22Rv1 (cell line): ENCODE results near the gene ASCC1.

Experiments
- H3K27ac ChIP-seq: fragments of 450-650 bp; 2 replicates; pipeline ENCODE4 v1.5.1; 2017
- ZFX ChIP-seq: fragments of 450-650 bp; IDR thresholded peaks from 2 replicates; pipeline ENCODE4 v1.6.1; 2017; ENCODE audit warnings: antibody characterized with exemption, borderline replicate concordance
- TF ChIP-seq, protein P1 (sequence below): fragments of 450-650 bp; IDR thresholded peaks from 2 replicates; pipeline ENCODE4 v1.5.1; 2017; ENCODE audit warnings: mild to moderate bottlenecking

ASCC1 gene

DNA sequence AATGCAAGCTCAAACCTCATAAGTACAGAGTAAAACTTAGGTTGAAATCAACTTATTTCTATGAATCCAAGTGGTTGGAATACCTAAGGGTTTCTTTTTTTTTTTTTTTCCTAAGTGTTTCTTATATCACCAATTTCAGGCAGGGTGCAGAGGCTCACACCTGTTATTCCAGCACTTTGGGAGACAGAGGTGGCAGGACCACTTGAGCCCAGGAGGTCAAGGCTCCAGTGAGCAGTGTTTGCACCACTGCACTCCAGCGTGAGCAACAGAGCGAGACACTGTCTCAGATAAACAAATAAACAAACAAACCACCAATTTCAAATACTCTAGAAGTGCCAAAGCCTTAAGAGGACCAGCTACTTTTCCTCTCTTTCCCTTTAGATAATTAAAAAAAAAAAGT lies 88.5 kb downstream of the ASCC1 start:
- peak overlapping the region; percentile 32; the same call in 1 of the 2 replicates for H3K27ac ChIP-seq
- no peak for TF ChIP-seq ZFX
- TF ChIP-seq, protein P1, sequence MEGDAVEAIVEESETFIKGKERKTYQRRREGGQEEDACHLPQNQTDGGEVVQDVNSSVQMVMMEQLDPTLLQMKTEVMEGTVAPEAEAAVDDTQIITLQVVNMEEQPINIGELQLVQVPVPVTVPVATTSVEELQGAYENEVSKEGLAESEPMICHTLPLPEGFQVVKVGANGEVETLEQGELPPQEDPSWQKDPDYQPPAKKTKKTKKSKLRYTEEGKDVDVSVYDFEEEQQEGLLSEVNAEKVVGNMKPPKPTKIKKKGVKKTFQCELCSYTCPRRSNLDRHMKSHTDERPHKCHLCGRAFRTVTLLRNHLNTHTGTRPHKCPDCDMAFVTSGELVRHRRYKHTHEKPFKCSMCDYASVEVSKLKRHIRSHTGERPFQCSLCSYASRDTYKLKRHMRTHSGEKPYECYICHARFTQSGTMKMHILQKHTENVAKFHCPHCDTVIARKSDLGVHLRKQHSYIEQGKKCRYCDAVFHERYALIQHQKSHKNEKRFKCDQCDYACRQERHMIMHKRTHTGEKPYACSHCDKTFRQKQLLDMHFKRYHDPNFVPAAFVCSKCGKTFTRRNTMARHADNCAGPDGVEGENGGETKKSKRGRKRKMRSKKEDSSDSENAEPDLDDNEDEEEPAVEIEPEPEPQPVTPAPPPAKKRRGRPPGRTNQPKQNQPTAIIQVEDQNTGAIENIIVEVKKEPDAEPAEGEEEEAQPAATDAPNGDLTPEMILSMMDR, result no peak

DNA sequence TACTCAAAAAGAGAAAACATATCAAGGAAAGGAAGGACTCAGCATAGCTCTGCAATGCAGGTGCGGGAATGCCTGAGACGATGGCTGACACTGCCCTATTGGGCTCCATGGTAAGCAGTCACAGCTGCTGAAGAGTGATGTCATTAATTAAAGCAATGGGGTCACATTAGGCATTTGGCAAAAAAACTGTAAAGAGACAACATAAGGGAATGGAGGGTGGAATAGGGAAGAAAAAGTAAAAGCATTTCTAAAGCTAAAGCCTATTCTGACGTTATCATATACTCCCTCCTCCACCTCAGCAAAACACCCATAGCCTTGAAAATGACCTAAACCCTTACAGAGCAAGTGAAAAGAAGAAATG lies 89.2 kb downstream of the ASCC1 start:
- no peak for TF ChIP-seq ZFX
- TF ChIP-seq, protein P1, result no peak
- no peak overlapping the region for H3K27ac ChIP-seq

DNA sequence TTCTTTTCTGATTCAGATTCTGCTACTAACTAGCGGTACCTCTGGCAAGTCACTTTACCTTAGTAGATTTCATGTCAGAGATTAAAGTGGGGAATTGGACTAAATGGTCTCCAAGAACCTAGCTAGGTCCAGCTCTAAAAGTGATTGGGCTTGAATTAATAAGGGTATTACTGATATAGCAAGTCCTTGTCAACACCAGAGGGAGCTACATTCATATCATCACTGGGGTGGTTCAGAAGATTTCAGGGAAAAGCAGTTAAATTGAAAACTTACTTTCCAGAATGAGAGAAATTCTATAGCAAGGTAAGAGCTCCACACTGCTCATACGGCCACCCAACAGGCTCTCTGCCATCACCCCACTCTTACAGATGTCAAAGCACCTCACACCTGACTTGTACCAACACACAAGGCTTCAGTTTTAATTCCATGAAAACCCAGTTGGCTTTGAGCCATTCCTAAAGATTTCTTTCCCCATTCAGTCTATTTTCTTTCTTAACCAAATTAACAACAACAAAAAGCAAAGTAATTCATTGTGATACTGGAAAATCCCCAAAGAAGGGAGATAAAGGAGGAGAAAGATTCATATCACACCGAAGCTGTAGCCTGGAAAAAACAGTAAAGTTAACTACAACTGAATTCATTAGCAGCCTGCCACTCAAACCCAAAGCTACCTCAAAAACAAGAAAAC lies 89.7 kb downstream of the ASCC1 start:
- TF ChIP-seq, protein P1, result peak; percentile 55
- TF ChIP-seq ZFX, result no peak
- no peak overlapping the region for H3K27ac ChIP-seq

DNA sequence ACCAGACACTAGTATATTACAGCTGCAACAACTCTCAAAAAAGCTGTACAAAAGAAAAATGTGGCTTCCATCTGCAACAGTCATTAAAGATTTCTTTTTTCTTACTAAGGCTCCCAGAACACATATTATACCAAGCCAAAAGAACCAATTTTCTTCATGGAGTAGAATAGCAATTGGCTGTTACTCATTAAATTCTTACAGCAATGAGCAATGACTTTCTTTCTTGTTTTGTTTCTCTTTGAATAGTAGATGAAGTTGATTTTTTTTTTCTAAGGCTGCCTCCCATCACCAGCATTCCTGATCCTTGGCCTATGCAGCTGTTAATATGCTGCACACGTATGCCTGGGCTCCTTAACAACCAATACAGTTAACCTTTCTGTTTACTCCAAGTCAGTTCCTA lies 91.1 kb downstream of the ASCC1 start:
- TF ChIP-seq, protein P1, result no peak
- no peak for TF ChIP-seq ZFX
- H3K27ac ChIP-seq, result peak overlapping the region; percentile 50

DNA sequence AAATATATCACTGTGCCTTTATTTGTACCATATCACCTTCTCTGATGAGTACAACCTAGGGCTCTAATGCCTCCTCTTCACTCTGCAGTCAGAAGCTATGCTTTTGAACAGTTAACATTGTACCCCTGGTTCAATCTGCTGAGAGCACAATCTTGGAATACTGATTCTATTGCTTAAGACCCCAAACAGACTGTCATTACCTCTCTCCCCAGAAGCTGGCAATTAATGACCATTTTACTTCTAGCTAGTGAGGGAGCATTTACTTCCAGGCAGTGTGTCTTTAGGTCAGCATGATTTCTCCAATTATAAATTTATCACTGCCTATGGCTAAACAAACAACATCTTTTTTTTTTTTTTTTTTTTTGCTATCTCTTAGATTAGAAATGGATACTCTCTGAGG lies 91.7 kb downstream of the ASCC1 start:
- TF ChIP-seq, protein P1, result no peak
- TF ChIP-seq ZFX, result no peak
- peak overlapping the region; percentile 50 for H3K27ac ChIP-seq

DNA sequence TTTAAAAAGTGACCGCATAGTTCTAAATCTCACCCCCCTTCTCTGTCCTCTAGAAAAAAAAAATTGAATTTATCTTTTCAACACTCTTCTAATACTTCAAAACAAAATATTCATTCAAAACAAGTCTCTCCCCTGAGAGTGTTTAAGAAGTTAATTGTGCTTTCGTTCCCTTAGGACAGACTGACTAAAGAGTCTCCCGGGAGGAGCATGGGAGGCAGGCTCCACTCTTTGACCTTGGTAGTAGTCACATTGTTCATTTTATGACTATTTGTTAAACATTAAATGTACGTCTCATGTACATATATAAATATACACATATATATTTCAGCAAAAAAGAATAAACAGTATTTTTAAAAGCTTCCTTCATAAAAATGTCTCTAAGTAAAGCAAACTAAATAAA lies 92.5 kb downstream of the ASCC1 start:
- TF ChIP-seq, protein P1, result no peak
- no peak for TF ChIP-seq ZFX
- H3K27ac ChIP-seq, result peak overlapping the region; percentile 50

DNA sequence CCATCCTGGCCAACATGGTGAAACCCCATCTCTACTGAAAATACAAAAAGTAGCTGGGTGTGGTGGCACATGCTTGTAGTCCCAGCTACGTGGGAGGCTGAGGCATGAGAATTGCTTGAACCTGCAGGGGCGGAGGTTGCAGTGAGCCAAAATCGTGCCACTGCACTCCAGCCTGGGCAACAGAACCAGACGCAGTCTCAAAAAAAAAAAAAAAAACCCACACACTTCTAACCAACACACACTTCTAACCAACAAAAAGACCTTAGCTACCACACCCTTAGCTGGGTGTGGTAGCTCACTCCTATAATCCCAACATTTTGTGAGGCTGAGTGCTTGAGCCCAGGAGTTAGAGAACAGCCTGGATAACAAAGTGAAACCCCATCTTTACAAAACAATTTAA lies 93.9 kb downstream of the ASCC1 start:
- no peak overlapping the region for H3K27ac ChIP-seq
- TF ChIP-seq, protein P1, result no peak
- no peak for TF ChIP-seq ZFX
